Mucosa of descending colon (tissue), 3 donors: ENCODE measurements around the gene AGPAT3. TPM values are rescaled to one million over a fixed set of nuclear protein-coding genes. Genes with fewer than 3 reads are reported as not detected.

Source experiments
- ATAC-seq: fragments of 200-7000 bp; cut with Tn5 transposase; one replicate; pipeline ENCODE4 v1.9.1; 2020; ENCODE audit warnings: mild to moderate bottlenecking, moderate library complexity
- DNase-seq, 3 donors: peaks; one replicate each; pipeline ENCODE4 v3.0.0-alpha.2; 2020
- H3K36me3 ChIP-seq: fragments of 200-600 bp; one replicate; pipeline ENCODE4 v1.8.0; 2021; ENCODE audit warnings: low read depth, mild to moderate bottlenecking
- H3K4me1 ChIP-seq: fragments of 200-600 bp; one replicate; pipeline ENCODE4 v1.8.0; 2021; ENCODE audit warnings: low read depth, mild to moderate bottlenecking
- H3K4me3 ChIP-seq: fragments of 200-600 bp; one replicate; pipeline ENCODE4 v1.8.0; 2021; ENCODE audit warnings: mild to moderate bottlenecking
- H3K9me3 ChIP-seq: fragments of 200-600 bp; one replicate; pipeline ENCODE4 v1.8.0; 2021; ENCODE audit warnings: mild to moderate bottlenecking
- intact Hi-C, 2 donors: fragments of 100-400 bp; cut with DNase I in 1 of 2; cut with micrococcal nuclease in 1 of 2; formaldehyde crosslinking; loops; one replicate each; pipeline versions ENCODE4 v1.11.0 to v1.11.1; 2022; cut with DNase I, micrococcal nuclease
- total RNA-seq, 3 donors: library from RNA; stranded (reverse); fragmentation: NEBNext Ultra II Directional in 2 of 3; extraction: Animal tissue kit (Norgen Biotek cat#: 25700) in 2 of 3; gene quantifications; one replicate each; pipeline versions ENCODE4 v1.2.1 to v1.2.4, GENCODE V29; 2021 to 2023
- TF ChIP-seq, protein P1 (sequence below): fragments of 200-600 bp; IDR thresholded peaks from one replicate; pipeline ENCODE4 v1.8.0; 2022; ENCODE audit warnings: antibody characterized with exemption, mild to moderate bottlenecking
- donor health status: DM: no; HTN: no; CAD: no; lungs with moderate emphysema.
- donor health status: DM: no; HTN: no; CAD: no.
- donor health status: DM: no; HTN: yes; CAD: no.

Gene AGPAT3
- total RNA-seq, 3 donors from 2014 or later: 77.7 to 120 (median 97.7) TPM

DNA sequence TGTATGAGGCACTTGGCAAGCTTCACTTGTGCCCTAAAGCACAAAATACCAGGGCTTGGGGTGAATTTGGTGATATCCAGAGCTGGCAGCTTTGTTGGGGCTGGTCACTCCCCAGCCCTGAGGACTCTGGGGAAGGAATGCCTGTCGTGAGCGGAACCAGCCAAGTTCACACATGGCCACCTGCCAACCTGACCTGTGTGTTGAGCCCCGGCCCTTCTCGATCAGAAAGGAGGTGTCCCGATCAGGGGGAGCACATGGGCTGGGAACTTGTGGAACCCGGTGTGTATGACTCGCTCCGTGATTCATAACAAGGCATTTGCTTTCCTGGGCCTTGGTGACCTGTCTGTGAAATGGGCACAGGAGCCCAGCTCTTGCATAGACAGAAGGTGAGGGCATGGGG lies 43.1 kb downstream of the AGPAT3 start:
- peaks cover 8% of the 10 kb centered on the region for H3K9me3 ChIP-seq
- H3K4me1 ChIP-seq: peaks cover 4% of the 10 kb centered on the region
- intact Hi-C loops: no loop called here
- no peak for ATAC-seq
- no peaks in the 10 kb centered on the region for H3K36me3 ChIP-seq
- no peak for DNase-seq
- no peak overlapping the region for H3K4me3 ChIP-seq
- TF ChIP-seq, protein P1, sequence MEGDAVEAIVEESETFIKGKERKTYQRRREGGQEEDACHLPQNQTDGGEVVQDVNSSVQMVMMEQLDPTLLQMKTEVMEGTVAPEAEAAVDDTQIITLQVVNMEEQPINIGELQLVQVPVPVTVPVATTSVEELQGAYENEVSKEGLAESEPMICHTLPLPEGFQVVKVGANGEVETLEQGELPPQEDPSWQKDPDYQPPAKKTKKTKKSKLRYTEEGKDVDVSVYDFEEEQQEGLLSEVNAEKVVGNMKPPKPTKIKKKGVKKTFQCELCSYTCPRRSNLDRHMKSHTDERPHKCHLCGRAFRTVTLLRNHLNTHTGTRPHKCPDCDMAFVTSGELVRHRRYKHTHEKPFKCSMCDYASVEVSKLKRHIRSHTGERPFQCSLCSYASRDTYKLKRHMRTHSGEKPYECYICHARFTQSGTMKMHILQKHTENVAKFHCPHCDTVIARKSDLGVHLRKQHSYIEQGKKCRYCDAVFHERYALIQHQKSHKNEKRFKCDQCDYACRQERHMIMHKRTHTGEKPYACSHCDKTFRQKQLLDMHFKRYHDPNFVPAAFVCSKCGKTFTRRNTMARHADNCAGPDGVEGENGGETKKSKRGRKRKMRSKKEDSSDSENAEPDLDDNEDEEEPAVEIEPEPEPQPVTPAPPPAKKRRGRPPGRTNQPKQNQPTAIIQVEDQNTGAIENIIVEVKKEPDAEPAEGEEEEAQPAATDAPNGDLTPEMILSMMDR: no peak

DNA sequence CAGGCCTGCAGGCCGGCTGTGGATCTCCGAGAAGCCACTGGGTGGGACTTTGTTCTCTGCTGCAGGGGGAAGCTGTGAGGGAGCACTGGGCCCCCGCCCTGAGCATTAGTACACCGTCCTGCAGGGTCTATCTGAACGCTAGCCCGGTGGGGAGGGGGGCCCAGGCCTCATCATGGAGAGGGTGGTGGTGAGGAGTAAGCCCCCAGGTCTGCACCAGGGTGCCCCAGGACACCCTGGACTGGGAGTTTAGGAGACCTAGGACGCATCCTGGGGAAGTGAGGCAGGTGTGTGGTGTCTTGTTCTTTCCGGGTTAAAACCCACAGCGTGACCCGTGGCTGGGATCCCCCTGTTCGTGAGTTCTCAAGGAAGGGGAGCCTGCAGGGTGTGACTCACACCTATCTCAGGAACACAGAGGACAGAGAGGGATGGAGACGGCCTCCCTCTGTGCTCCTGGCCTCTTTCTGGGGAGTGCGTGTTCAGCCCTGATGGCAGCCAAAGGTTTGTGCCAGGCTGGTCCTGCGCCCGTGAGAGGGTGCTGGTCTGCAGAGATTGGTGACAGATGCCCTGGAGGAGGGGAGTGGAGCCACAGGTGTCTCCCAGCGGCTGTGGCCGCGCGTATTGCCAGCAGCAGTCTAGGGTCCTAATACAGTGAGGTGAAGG lies 44.8 kb downstream of the AGPAT3 start:
- Histone ChIP-seq H3K4me3 (no peak overlapping the region), H3K4me1 (no peaks in the 10 kb centered on the region), H3K36me3 (no peaks in the 10 kb centered on the region), H3K9me3 (peaks cover 10% of the 10 kb centered on the region)
- DNase-seq: no peak
- no peak for ATAC-seq
- intact Hi-C loops: no loop called here
- TF ChIP-seq, protein P1: no peak

DNA sequence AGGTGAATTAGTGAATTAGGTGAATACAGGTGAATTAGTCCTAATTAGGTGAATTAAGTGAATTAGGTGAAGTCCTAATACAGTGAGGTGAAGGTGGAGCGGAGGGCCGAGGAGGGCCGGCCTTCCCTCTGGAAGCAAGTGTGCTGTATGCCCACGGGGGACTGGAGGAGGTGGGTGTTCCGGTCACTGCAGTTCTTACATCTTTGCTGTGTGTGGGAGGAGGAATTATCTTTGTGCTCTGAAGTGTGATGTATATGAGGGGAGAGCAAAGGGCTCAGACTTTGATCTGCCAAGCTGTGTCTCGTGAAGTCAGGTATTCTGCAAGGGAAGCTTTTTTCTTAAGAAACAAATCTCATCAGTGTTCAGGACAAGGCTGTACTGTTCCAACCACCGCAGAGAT lies 45.4 kb downstream of the AGPAT3 start:
- Histone ChIP-seq H3K4me3 (no peak overlapping the region), H3K4me1 (no peaks in the 10 kb centered on the region), H3K36me3 (no peaks in the 10 kb centered on the region), H3K9me3 (peaks cover 10% of the 10 kb centered on the region)
- intact Hi-C loops: no loop called here
- TF ChIP-seq, protein P1: no peak
- DNase-seq (no peak), ATAC-seq (no peak)

DNA sequence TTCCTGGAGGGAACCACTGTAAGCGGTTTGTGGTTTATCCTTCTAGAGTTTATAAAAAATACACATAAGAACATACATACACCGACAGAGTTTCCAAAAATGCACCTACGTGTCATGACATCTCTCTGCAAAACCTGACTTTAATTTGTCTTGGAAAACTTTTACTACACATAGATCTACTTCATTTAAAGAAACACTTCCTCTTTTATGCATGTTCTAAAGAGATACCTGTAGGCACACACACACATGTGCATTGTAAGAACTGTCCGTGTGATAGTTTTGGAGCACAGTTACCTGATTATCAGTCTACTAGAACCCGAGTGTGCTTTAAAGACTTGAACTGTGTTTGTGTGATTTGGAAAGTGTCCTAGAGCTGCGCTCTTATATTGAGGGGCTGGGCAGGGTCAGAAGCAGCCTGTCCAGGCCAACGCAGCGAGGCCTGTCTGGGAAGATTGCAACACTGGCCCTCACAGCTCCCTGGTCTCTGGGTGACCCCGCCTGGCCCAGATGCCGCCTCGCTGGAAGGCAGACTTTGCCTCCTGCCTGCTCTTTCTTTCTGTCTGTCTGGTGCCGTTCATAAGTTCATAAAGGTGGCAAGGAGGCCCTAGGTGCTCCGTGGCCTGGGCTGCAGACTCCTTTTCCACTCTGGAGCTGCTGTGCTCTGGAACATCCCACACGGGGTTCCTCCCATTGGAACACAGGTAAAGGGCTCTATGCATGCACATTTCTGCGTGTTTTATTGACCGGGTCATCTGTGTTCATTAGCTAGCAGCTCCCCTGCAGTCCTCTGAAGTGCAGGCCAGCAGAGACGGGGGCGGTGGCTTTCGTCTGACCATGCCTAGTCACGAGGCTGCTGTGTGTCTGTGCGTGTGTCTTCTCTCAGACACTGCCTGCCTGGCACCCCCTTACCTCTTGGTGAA lies 46.3 kb downstream of the AGPAT3 start:
- no peak for ATAC-seq
- intact Hi-C loops: no loop called here
- no peak overlapping the region for H3K4me3 ChIP-seq
- TF ChIP-seq, protein P1: no peak
- DNase-seq: no peak
- no peaks in the 10 kb centered on the region for H3K36me3 ChIP-seq
- no peaks in the 10 kb centered on the region for H3K4me1 ChIP-seq
- peaks cover 10% of the 10 kb centered on the region for H3K9me3 ChIP-seq

DNA sequence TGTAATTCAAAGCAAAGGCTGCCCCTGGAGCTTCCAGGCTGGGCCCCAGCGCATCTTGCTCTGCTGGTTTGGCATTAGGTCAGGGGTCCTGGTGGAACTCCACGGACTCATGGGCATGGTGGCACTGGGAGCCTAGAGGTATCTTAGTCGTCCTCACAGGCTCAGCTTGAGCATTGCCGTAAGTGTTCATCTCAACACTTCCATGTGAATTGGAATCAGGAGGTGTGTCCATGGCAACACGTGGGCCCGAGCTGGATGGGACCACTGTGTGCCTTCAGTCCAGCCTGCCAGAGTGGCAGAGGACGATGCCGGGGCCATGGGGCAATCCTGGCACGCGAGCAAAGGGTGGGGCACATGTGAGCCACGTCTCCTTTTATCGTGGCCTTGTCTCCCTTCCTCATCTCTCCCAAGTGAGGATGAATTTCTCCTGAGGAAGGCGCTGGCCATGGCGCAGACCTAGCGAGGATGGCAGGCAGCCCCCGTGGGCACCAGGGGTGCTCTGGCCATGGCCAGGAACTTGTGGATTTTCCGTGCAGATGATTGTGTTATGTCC lies 47.0 kb downstream of the AGPAT3 start:
- peaks cover 10% of the 10 kb centered on the region for H3K9me3 ChIP-seq
- DNase-seq (no peak), ATAC-seq (no peak)
- no peak overlapping the region for H3K4me3 ChIP-seq
- TF ChIP-seq, protein P1: no peak
- intact Hi-C loops: no loop called here
- no peaks in the 10 kb centered on the region for H3K36me3 ChIP-seq
- H3K4me1 ChIP-seq: no peaks in the 10 kb centered on the region
